ENCODE results near the gene CCDC80.

DNA sequence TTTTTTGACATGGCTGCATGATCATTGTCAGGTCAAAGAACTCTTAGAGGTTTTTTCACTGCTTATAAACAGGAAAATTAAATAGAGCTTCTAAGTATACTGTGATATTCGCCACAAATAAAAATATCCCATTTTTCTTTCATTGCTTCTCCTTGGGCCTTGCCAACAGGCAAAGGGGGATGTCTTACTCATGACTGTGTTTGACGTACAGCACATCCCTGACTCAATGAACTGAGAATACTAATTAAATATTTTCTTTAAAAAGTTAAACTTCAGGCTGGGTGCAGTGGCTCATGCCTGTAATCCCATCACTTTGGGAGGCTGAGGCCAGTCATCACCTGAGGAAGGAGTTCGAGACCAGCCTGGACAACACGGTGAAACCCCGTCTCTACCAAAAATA lies 41.4 kb upstream of the CCDC80 start:
- TF ChIP-seq POLR2AphosphoS5 (IDR thresholded peaks at IDR 0.05; ENCODE audit: borderline replicate concordance, low read depth, low read length): no peak
- no peak for TF ChIP-seq EZH2 (IDR thresholded peaks at IDR 0.05)
